HG03060 (cell line): ENCODE results near the gene PROP1.
"Not testable (repeated sequence)": the region's sequence is repeated elsewhere in the genome, so short reads cannot be mapped to it uniquely, and the experiment has no call there.

Source experiments
- ATAC-seq: cut with Tn5 transposase; IDR thresholded peaks from one replicate; pipeline ENCODE4 v1.9.1; 2021; ENCODE audit warnings: low read depth, moderate number of reproducible peaks; ENCODE audit not compliant: unreplicated experiment

Gene PROP1

DNA sequence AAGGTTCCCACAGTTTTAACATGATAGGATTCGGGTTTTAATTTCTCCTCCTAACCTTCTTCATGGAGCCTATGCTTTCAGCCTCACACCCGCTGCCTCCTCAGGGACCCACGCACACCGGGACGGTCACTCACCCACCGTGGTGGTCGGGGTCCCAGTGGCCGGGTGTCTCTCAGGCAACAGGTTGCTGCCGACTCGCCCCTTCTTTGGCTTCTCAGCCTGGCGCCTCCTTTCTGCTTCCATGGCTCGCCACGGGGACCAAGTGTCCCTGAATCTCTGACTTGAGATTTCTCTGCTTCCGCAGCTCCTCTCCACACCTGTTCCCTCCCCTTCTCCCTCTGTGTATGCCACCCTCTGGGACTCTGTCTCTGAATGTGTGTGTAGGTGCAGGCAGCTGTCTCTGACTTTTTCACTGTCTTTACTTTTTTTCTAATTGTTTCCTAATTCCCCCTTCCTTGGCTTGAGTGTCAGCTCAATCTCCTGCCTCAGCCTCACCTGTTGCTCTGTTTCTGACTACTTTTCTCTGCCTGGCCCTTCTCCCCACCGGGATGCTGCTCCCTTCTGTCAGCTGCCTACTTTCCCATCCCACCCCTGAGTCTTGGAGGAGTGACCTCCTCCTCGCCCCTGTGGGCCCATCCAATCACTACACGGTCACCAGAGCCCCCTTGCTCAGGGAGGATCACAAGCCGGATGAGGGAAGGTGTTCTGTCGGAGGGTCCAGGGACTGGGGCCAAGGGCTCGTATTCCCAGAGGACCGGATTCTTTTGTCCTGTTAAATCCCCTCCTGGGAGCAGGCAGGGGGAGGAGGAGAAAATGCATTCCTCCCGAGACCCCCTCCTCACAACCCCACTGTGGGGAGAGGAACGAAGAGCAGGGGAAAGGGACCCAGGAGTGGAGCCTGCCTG, at the start of gene PROP1:
Gene PROP1, minus strand, starts transcription at position 552 of the 905 bp plus-strand sequence. Its CDS starts 309 bp downstream, at position 243.
- ATAC-seq, result no peak

GRCh38 chr5:178019379-178020030, 23.5 kb upstream of the PROP1 start:
- not testable (repeated sequence) for ATAC-seq

DNA sequence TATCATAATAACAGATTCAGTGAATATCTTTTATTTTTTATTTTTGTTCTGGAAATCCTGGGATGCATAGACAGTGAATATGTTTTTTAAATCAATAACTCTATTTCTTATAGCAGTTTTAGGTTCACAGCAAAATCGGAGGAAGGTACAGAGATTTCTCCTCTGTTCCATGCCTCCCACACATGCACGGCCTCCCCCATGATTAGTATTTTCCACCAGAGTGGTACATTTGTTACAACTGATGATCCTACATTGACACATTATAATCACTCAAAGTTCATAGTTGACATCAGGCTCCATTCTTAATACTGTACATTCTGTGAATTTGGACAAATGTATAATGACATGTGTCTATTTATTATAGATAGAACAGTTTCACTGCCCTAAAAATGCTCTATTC, 16.7 kb upstream of the PROP1 start:
- ATAC-seq, result not testable (repeated sequence)

GRCh38 chr5:178011816-178012554, 15.9 kb upstream of the PROP1 start:
- ATAC-seq, result not testable (repeated sequence)

DNA sequence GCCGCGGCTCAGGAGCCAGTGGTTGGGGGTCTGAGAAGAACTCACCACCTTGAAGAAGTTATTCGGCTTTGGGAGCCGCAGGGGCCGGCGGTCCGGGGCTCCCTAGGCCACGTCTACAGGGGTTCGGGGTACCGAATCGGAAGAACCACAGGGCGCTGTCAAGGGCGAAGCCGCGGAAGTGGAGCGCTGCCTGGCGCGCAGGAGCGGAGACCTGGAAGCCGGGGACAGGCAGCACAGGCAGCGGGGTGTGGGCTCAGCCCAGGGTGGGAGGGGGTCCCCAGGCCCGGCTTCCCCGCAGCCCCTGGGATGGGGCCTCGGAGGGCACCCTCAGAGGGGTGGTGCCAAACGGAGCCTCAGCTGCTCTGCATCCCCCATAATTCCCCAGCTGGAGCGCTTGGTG, 11.2 kb upstream of the PROP1 start:
- ATAC-seq, result not testable (repeated sequence)

GRCh38 chr5:178006536-178007231, 10.6 kb upstream of the PROP1 start:
- ATAC-seq, result not testable (repeated sequence)

DNA sequence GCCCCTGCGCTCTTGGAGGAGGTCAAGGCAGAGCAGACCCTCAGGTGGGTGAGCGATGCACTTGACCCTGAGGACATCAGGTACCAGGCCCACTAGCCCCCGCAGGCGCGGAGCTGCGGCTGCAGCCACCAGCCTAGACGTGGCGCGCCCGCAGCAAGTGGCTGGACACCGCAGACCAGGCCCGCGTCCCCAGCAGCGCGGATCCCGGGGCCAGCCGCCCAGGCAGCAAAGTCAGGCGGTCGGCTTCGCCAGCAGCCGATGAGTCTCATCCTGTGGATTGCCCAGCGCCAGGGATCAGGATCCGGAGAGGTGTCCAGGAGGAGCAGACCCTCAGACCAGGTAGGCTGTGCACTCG, 10.1 kb upstream of the PROP1 start:
- not testable (repeated sequence) for ATAC-seq

GRCh38 chr5:177997846-177998245, 1.8 kb upstream of the PROP1 start:
- no peak for ATAC-seq

DNA sequence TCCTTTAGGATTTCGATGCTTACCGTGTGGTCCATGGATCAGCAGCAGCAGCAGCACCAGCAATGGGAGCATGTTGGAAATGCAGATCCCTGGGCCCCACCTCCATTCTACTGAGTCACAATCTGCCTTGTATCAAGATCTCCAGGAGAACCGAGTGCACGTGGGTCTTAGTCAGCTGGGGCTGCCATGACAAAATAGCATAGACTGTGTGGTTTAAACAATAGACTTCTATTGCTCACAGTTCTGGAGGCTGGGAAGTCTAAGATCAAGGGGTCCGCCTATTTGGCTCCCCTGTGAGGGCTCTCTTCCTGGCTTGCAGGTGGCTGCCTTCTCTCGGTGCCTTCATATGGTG, 1.3 kb upstream of the PROP1 start:
- no peak for ATAC-seq

DNA sequence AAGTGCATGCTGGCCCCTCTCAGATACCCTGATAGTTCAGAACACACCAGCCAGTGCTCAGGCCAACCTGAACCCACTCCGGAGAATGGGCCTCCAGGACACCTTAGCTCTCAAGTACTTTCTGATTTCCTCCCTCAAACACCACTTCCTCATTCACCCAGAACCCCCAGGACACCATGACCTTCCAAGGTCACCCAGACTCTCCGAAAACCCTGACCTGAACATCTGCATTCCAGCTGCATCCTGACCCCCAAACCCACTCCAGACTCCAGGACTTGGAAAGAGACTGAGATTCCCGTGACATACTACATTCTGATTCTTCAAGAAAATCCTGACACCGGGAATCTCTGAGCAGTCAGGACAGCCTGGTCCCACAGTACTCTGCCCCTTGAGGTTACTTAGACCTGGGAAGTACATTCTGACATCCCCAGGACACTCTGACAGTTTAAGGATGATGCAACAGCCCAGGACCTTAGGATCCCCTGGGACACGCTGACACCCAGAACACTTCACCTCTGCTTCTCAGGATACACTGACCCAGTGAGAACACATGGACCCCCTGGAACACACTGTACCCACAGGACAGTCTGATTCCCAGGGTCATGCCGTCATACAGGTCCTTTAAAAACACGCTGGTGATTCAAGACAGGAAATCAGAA, 747 bp upstream of the PROP1 start:
- no peak for ATAC-seq

DNA sequence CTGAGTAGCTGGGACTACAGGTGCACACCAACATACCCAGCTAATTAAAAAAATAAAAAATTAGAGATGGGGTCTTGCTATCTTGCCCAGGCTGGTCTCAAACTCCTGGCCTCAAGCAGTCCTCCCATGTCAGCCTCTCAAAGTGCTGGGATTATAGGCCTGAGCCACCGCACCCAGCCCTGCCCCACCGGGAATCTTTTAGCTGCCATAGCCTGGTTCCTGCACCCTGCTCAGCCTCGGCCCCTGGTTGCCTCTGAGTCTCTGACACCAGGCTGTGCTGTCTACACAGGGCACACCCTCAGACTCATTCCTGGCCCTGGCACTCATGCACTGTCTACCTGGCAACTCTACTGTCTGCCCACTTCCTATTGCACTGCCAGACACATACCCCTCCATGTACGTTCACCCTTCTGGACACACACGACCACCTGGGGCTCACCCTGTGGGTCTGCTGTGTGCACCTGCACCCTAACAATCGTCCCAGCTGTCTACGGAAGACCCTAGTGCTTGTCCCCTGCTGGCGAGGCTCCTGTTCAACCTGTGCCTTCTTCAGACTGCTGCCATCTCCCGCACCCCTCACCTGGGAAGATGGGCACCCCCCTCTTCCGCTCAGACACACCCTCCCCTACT, 1.4 kb downstream of the PROP1 start:
- ATAC-seq, result no peak

GRCh38 chr5:177994063-177994462, 2.0 kb downstream of the PROP1 start:
- no peak for ATAC-seq

DNA sequence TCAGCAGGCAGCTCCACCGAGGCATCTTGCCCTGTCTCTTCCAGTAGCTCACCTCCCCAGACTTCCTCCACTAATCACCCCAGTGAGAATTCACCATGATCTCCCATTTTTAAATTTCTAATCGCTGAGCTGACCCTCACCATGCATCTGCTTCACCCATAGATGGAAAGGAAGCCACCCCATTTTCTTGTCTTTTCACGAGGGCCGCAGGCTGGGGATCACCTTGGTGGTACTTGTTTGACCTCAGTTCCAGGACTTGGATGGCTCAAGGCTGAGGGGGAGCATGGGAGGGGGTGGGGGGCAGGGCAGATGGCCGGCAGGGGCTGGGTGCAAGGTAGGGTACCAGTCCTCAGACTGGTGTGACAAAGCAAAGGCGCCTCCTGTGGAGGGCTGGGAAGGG, 3.6 kb downstream of the PROP1 start:
- no peak for ATAC-seq

- no peak for ATAC-seq
Measured at GRCh38 chr5:177988989-177989625, 6.9 kb downstream of the PROP1 start.

GRCh38 chr5:177987326-177987725, 8.7 kb downstream of the PROP1 start:
- ATAC-seq, result no peak

DNA sequence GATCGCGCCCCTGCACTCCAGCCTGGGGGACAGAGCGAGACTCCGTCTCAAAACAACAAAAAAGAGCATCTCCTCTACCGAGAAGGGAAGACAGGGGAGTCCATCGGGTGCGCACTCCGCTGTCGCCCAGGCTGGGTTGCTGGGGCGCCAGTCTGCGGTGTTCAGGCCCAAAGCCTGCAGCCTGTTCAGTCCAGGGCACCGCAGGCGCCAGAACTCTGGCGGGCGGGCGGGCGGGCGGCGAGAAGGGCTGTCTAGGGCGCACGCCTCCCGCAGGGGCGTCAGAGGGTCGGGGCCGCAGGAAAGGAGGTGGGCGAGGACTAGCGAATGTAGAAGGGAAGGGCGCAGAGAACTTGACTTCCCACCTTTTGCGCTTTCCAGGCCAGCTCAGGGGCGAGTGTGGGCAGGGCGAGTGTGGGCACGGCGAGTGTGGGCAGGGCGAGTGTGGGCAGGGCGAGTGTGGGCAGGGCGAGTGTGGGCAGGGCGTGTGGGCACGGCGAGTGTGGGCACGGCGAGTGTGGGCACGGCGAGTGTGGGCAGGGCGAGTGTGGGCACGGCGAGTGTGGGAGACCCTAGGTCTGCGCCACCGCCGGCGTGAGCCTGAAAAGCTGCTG, 10.5 kb downstream of the PROP1 start:
- ATAC-seq, result no peak

DNA sequence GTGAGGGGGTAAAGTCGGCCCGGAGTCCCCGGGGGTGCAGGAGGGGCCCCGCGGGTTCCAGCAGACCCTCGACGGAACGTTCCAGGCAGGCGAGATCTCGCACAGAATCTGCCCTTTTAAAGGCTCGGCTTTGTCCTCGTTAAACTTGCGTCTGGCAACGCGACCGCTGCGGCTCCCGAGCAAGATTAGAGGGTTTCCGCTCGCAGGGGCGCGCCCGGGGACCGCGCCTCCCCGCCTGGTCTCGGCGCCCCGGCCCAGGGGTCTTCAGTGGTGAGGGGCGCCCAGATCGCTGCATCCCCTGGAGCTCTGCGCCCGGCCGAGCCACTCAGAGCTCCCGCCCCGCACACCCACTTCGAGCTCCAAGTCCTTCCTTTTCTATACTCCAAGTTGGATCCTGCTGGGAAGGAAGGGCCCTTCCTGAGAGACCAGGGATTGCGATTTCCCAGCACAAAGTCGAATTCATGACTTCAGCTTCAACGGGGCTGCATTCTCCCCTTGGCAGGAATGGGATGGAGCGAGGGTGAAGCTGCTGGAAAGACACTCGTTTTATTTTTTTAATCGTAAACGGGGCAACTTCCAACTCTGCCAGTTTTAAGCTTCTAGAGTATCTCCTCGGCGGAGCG, 11.3 kb downstream of the PROP1 start:
- no peak for ATAC-seq
